Endothelial cell (in vitro differentiated cells): ENCODE measurements around the gene CRYBB1. TPM values are rescaled to one million over a fixed set of nuclear protein-coding genes. Genes with fewer than 3 reads are reported as not detected.
A peak's percentile ranks its signal among the peaks of the same experiment; 100 is the strongest.

Experiments used
- DNase-seq: peaks from one replicate; pipeline ENCODE4 v3.0.0; 2021; ENCODE audit warnings: low spot score
- H3K27ac Mint-ChIP-seq: one replicate; pipeline ENCODE4 v1.8.0; 2021; ENCODE audit warnings: mixed read lengths, inconsistent platforms; ENCODE audit not compliant: unreplicated experiment
- H3K27me3 Mint-ChIP-seq: one replicate; pipeline ENCODE4 v1.8.0; 2021; ENCODE audit warnings: mild to moderate bottlenecking, moderate library complexity, mixed read lengths, inconsistent platforms; ENCODE audit not compliant: unreplicated experiment
- H3K36me3 Mint-ChIP-seq: one replicate; pipeline ENCODE4 v1.8.0; 2021; ENCODE audit warnings: mild to moderate bottlenecking, low read depth, mixed read lengths, inconsistent platforms; ENCODE audit not compliant: unreplicated experiment
- H3K4me1 Mint-ChIP-seq: one replicate; pipeline ENCODE4 v1.8.0; 2021; ENCODE audit warnings: mild to moderate bottlenecking, mixed read lengths, inconsistent platforms; ENCODE audit not compliant: unreplicated experiment
- H3K4me3 Mint-ChIP-seq: one replicate; pipeline ENCODE4 v1.8.0; 2021; ENCODE audit warnings: mild to moderate bottlenecking, mixed read lengths, inconsistent platforms; ENCODE audit not compliant: unreplicated experiment
- H3K9me3 Mint-ChIP-seq: one replicate; pipeline ENCODE4 v1.8.0; 2021; ENCODE audit warnings: mixed read lengths, inconsistent platforms; ENCODE audit not compliant: unreplicated experiment
- total RNA-seq: library from RNA; stranded (reverse); fragmentation: NEBNext Ultra II Directional; extraction: Animal tissue kit (Norgen Biotek cat#: 25700); gene quantifications from one replicate; pipeline ENCODE4 v1.2.1, GENCODE V29; 2021; ENCODE audit not compliant: unreplicated experiment
- TF ChIP-seq, protein P1 (sequence below): fragments of 200-600 bp; sonication (generic); IDR thresholded peaks from one replicate; pipeline ENCODE4 v1.5.0; 2021; ENCODE audit warnings: antibody characterized with exemption; ENCODE audit not compliant: unreplicated experiment

Gene CRYBB1
- total RNA-seq, 1 donor from 2014 or later: 9.5 TPM

DNA sequence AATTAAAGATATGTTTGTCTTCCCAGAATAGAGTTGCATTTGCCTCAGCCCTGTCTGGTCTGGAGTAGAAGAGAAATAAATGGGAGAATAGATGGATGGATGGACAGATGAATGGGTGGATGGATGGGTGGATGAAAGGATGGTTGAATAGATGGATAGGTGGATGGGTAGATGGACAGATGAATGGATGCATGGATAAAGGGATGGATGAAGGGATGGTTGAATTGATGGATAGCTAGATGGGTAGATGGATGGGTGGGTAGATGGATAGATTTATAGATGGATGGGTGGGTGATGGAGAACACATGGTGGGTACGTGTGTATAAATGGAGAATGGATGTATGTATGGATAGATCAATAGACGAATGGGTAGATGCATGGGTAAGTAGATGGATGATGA is 8.5 kb downstream of the CRYBB1 start:
- Mint-ChIP-seq H3K27ac (no peak overlapping the region), H3K4me3 (no peak overlapping the region), H3K9me3 (no peaks in the 10 kb centered on the region), H3K4me1 (peaks cover 15% of the 10 kb centered on the region), H3K27me3 (peaks cover 1% of the 10 kb centered on the region), H3K36me3 (peaks cover 20% of the 10 kb centered on the region)
- no peak for DNase-seq
- TF ChIP-seq, protein P1, sequence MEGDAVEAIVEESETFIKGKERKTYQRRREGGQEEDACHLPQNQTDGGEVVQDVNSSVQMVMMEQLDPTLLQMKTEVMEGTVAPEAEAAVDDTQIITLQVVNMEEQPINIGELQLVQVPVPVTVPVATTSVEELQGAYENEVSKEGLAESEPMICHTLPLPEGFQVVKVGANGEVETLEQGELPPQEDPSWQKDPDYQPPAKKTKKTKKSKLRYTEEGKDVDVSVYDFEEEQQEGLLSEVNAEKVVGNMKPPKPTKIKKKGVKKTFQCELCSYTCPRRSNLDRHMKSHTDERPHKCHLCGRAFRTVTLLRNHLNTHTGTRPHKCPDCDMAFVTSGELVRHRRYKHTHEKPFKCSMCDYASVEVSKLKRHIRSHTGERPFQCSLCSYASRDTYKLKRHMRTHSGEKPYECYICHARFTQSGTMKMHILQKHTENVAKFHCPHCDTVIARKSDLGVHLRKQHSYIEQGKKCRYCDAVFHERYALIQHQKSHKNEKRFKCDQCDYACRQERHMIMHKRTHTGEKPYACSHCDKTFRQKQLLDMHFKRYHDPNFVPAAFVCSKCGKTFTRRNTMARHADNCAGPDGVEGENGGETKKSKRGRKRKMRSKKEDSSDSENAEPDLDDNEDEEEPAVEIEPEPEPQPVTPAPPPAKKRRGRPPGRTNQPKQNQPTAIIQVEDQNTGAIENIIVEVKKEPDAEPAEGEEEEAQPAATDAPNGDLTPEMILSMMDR: no peak

DNA sequence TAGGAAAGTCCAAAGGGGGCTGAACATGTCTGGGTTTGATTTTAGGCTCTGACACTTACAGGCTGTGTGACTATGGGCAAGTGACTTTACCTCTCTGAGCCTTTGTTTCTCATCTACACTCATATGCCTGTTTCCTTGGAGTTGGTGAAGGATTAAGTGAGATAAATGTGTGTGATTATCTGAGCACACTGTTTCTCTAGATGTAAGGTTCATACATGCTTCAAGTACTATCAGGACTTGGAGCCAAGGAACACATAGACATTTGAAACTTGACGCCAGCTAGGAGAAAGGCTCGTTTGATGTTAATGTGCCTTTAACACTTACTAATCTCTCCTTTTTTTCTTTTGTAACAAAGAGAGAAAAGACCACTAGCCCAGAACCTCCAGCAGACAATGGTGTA is 9.7 kb downstream of the CRYBB1 start:
- H3K27me3 Mint-ChIP-seq: peaks cover 2% of the 10 kb centered on the region
- DNase-seq: no peak
- H3K36me3 Mint-ChIP-seq: peaks cover 20% of the 10 kb centered on the region
- no peak overlapping the region for H3K27ac Mint-ChIP-seq
- TF ChIP-seq, protein P1: no peak
- no peaks in the 10 kb centered on the region for H3K9me3 Mint-ChIP-seq
- peaks cover 5% of the 10 kb centered on the region for H3K4me1 Mint-ChIP-seq
- peak overlapping the region; percentile 3 for H3K4me3 Mint-ChIP-seq

DNA sequence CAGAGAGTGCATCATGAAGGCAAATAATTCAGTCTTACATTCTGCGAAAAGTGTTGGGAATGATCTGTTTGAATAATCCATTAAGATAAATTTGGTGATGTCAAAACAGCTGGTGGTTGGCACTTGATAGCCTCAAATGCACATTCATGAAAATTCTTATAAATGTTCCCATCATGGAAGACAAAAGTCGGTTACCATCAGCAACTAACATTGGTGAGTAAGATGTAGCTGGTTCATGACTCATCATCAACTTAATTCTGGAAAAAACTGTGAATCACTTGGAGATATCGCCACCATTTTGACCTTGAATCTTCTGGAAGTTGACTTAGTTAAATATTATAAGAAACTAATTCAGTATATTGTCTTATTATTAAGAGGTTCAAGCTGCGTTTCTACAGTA is 11.2 kb downstream of the CRYBB1 start:
- TF ChIP-seq, protein P1: no peak
- Mint-ChIP-seq H3K27ac (no peak overlapping the region), H3K4me1 (no peaks in the 10 kb centered on the region), H3K27me3 (peaks cover 2% of the 10 kb centered on the region), H3K36me3 (peaks cover 20% of the 10 kb centered on the region), H3K9me3 (no peaks in the 10 kb centered on the region), H3K4me3 (no peak overlapping the region)
- DNase-seq: no peak

DNA sequence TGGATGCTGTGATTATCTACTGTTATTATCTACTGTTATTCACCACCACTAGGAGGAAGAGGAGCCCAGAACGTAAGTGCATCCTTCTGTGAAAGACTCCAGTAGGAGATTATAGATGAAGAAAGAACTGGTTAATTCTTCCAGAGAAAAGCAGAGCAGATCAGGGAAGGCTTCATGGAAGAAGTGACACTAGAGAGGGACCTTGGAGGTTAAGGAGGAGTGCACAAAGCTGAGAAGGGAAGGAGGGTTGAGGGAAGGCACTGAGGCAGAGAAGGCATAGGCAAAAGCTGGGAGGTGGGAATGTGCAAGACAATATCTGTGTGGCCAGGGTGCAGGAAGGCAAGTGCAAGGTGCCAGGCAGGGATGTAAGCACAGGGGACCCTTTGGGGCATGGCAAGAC is 13.5 kb downstream of the CRYBB1 start:
- H3K27me3 Mint-ChIP-seq: peaks cover 2% of the 10 kb centered on the region
- H3K36me3 Mint-ChIP-seq: peaks cover 16% of the 10 kb centered on the region
- no peaks in the 10 kb centered on the region for H3K4me1 Mint-ChIP-seq
- H3K27ac Mint-ChIP-seq: no peak overlapping the region
- H3K4me3 Mint-ChIP-seq: no peak overlapping the region
- no peaks in the 10 kb centered on the region for H3K9me3 Mint-ChIP-seq
- no peak for DNase-seq
- TF ChIP-seq, protein P1: no peak

- H3K4me3 Mint-ChIP-seq: no peak overlapping the region
- peaks cover 5% of the 10 kb centered on the region for H3K36me3 Mint-ChIP-seq
- TF ChIP-seq, protein P1: no peak
- no peak overlapping the region for H3K27ac Mint-ChIP-seq
- no peaks in the 10 kb centered on the region for H3K4me1 Mint-ChIP-seq
- H3K27me3 Mint-ChIP-seq: peaks cover 4% of the 10 kb centered on the region
- no peaks in the 10 kb centered on the region for H3K9me3 Mint-ChIP-seq
- DNase-seq: no peak
These were observed 15.7 kb downstream of the CRYBB1 start for GRCh38 chr22:26602127-26602526.
